GM19193 (cell line): Measurements from ENCODE around the gene IRF5.

Source experiments
- POLR2A ChIP-seq: IDR thresholded peaks from 4 replicates; pipeline ENCODE4 v1.6.1; 2011; ENCODE audit not compliant: insufficient read depth, insufficient read length; ENCODE audit errors: extremely low read depth

IRF5 gene

GRCh38 chr7:128940494-128941322 is 3.0 kb downstream of the IRF5 start:
- peak; percentile 74 for TF ChIP-seq POLR2A

- no peak for TF ChIP-seq POLR2A
Measured at GRCh38 chr7:128941323-128941890, 3.7 kb downstream of the IRF5 start.

GRCh38 chr7:128941946-128942526 is 4.3 kb downstream of the IRF5 start:
- no peak for TF ChIP-seq POLR2A

GRCh38 chr7:128944487-128945236 is 6.9 kb downstream of the IRF5 start:
- TF ChIP-seq POLR2A = no peak

- TF ChIP-seq POLR2A = no peak
Measured at GRCh38 chr7:128945668-128946366, 8.1 kb downstream of the IRF5 start.

GRCh38 chr7:128946936-128947830 is 9.5 kb downstream of the IRF5 start:
- TF ChIP-seq POLR2A = peak; percentile 9

GRCh38 chr7:128947854-128948253 is 10.1 kb downstream of the IRF5 start:
- TF ChIP-seq POLR2A = no peak

- peak; percentile 40 for TF ChIP-seq POLR2A
Measured at GRCh38 chr7:128948312-128948973, 10.7 kb downstream of the IRF5 start.

- TF ChIP-seq POLR2A = peak; percentile 25
Measured at GRCh38 chr7:128948976-128949760, 11.4 kb downstream of the IRF5 start.

GRCh38 chr7:128951296-128951695 is 13.6 kb downstream of the IRF5 start:
- no peak for TF ChIP-seq POLR2A

GRCh38 chr7:128954150-128954549 is 16.4 kb downstream of the IRF5 start:
- no peak for TF ChIP-seq POLR2A
